IMR-90 (cell line): ENCODE results near the gene PSMB5. TPM values are rescaled to one million over a fixed set of nuclear protein-coding genes. Genes with fewer than 3 reads are reported as not detected.

Source experiments
- ATAC-seq: fragments of 200-7000 bp; cut with Tn5 transposase; 2 replicates; pipeline ENCODE4 v1.9.1; 2020; ENCODE audit warnings: low read depth, mild to moderate bottlenecking, moderate library complexity
- BruUV-seq: library from RNA; stranded (reverse); fragments of 400-500 nt; replicated peaks from 2 replicates; lab custom pipeline; 2021; lab: Mats Ljungman, UMichigan
- CTCF ChIA-PET: fragments of 300-600 bp; formaldehyde crosslinking; extraction: SDS; loops from one replicate; lab custom pipeline; 2021; ENCODE audit warnings: antibody characterized with exemption; lab: Yijun Ruan, JAX
- POLR2A ChIA-PET: fragments of 300-600 bp; sonication (Branson Sonifier 250); formaldehyde crosslinking; loops from one replicate; lab custom pipeline; 2022; ENCODE audit warnings: antibody characterized with exemption; ENCODE audit not compliant: unreplicated experiment; lab: Charles Lee
- DNase-seq: peaks from one replicate; pipeline ENCODE4 v3.0.0; 2013
- H2AFZ ChIP-seq: replicated peaks from 2 replicates; pipeline ENCODE3; 2013; ENCODE audit warnings: low read length, mild to moderate bottlenecking; ENCODE audit not compliant: poor library complexity
- H2AK5ac ChIP-seq: 2 replicates; pipeline ENCODE4 v1.6.1; 2013; ENCODE audit warnings: low read depth, low read length, inconsistent platforms
- H2AK9ac ChIP-seq: replicated peaks from 2 replicates; pipeline ENCODE3; 2013; ENCODE audit warnings: mild to moderate bottlenecking, low read depth, low read length, moderate library complexity; ENCODE audit not compliant: poor library complexity
- H2BK120ac ChIP-seq: 2 replicates; pipeline ENCODE4 v1.6.1; 2013; ENCODE audit warnings: low read depth, low read length, inconsistent platforms
- H2BK15ac ChIP-seq: 3 replicates; pipeline ENCODE4 v1.6.1; 2013; ENCODE audit warnings: low read depth, low read length, inconsistent platforms
- H2BK20ac ChIP-seq: 2 replicates; pipeline ENCODE4 v1.6.1; 2013; ENCODE audit warnings: low read depth, mild to moderate bottlenecking, inconsistent platforms, low read length, moderate library complexity
- H2BK5ac ChIP-seq: 2 replicates; pipeline ENCODE4 v1.6.1; 2013; ENCODE audit warnings: mild to moderate bottlenecking, low read depth, low read length, inconsistent platforms; ENCODE audit not compliant: poor library complexity, severe bottlenecking
- H3K14ac ChIP-seq: replicated peaks from 2 replicates; pipeline ENCODE4 v1.6.1; 2013; ENCODE audit warnings: low read depth, low read length, inconsistent platforms
- H3K18ac ChIP-seq: 2 replicates; pipeline ENCODE4 v1.6.1; 2013; ENCODE audit warnings: low read depth, low read length, control low read depth
- H3K23ac ChIP-seq: 2 replicates; pipeline ENCODE4 v1.6.1; 2013; ENCODE audit warnings: low read depth, low read length, inconsistent platforms
- H3K27ac ChIP-seq: 2 replicates; pipeline ENCODE4 v1.5.1; 2013; ENCODE audit warnings: mild to moderate bottlenecking, control low read depth, low read length; ENCODE audit not compliant: insufficient read depth
- H3K27me3 ChIP-seq: 2 replicates; pipeline ENCODE4 v1.6.1; 2013; ENCODE audit warnings: low read length; ENCODE audit not compliant: control insufficient read depth, insufficient read depth
- H3K36me3 ChIP-seq: 2 replicates; pipeline ENCODE4 v1.6.1; 2013; ENCODE audit warnings: low read length, mixed read lengths; ENCODE audit not compliant: control insufficient read depth, insufficient read depth
- H3K4ac ChIP-seq: 2 replicates; pipeline ENCODE4 v1.6.1; 2013; ENCODE audit warnings: low read depth, low read length, inconsistent platforms
- H3K4me1 ChIP-seq: 2 replicates; pipeline ENCODE4 v1.6.1; 2013; ENCODE audit warnings: low read length, mixed read lengths; ENCODE audit not compliant: control insufficient read depth, insufficient read depth
- H3K4me2 ChIP-seq: 2 replicates; pipeline ENCODE4 v1.6.1; 2013; ENCODE audit warnings: low read depth, mild to moderate bottlenecking, control low read depth, low read length, moderate library complexity
- H3K4me3 ChIP-seq: 2 replicates; pipeline ENCODE4 v1.5.1; 2013; ENCODE audit warnings: low read depth, mild to moderate bottlenecking, control low read depth, low read length, moderate library complexity; ENCODE audit not compliant: insufficient read depth
- H3K56ac ChIP-seq: 2 replicates; pipeline ENCODE4 v1.6.1; 2013; ENCODE audit warnings: low read length, inconsistent platforms; ENCODE audit not compliant: insufficient read depth; ENCODE audit errors: extremely low read depth
- H3K79me1 ChIP-seq, 2 experiments: 2 replicates each; pipeline ENCODE4 v1.6.1; 2013; ENCODE audit warnings: low read length in 2 of 2, inconsistent platforms in 1 of 2, low read depth in 1 of 2
- H3K9ac ChIP-seq: 2 replicates; pipeline ENCODE4 v1.6.1; 2013; ENCODE audit warnings: low read depth, low read length, control low read depth
- H3K9me1 ChIP-seq: 2 replicates; pipeline ENCODE4 v1.6.1; 2013; ENCODE audit warnings: low read length, inconsistent platforms; ENCODE audit not compliant: insufficient read depth
- H3K9me3 ChIP-seq: 2 replicates; pipeline ENCODE4 v1.6.1; 2013; ENCODE audit warnings: low read length; ENCODE audit not compliant: control insufficient read depth, insufficient read depth
- H4K20me1 ChIP-seq: 2 replicates; pipeline ENCODE4 v1.6.1; 2013; ENCODE audit warnings: low read length, inconsistent platforms; ENCODE audit not compliant: insufficient read depth
- H4K5ac ChIP-seq: 2 replicates; pipeline ENCODE4 v1.6.1; 2013; ENCODE audit warnings: mild to moderate bottlenecking, low read depth, low read length, control low read depth
- H4K8ac ChIP-seq, 2 experiments: 2 replicates each; pipeline ENCODE4 v1.6.1; 2013; ENCODE audit warnings: low read depth in 2 of 2, low read length in 2 of 2, control low read depth in 1 of 2, inconsistent platforms in 1 of 2
- H4K91ac ChIP-seq: 2 replicates; pipeline ENCODE4 v1.6.1; 2013; ENCODE audit warnings: low read depth, low read length, inconsistent platforms; ENCODE audit not compliant: insufficient read depth
- BHLHE40 ChIP-seq: fragments of 150-350 bp; IDR thresholded peaks from 2 replicates; pipeline ENCODE4 v1.6.1; 2016; ENCODE audit warnings: mild to moderate bottlenecking, low read depth, low read length
- CEBPB ChIP-seq: IDR thresholded peaks from 2 replicates; pipeline ENCODE4 v1.6.1; 2012; ENCODE audit warnings: low read depth, low read length, improper control_type of control experiment
- CHD1 ChIP-seq: IDR thresholded peaks from 2 replicates; pipeline ENCODE4 v1.6.1; 2012; ENCODE audit warnings: low read depth, low read length, improper control_type of control experiment
- ELK1 ChIP-seq: fragments of 150-350 bp; IDR thresholded peaks from 2 replicates; pipeline ENCODE4 v1.6.1; 2016; ENCODE audit warnings: low read depth, mild to moderate bottlenecking, low read length, moderate library complexity, borderline replicate concordance
- FOS ChIP-seq: fragments of 150-350 bp; IDR thresholded peaks from 2 replicates; pipeline ENCODE4 v1.6.1; 2016; ENCODE audit warnings: low read depth, low read length
- MAZ ChIP-seq: IDR thresholded peaks from 2 replicates; pipeline ENCODE4 v1.6.1; 2012; ENCODE audit warnings: low read depth, mild to moderate bottlenecking, low read length, improper control_type of control experiment, moderate library complexity, borderline replicate concordance
- MXI1 ChIP-seq: IDR thresholded peaks from 2 replicates; pipeline ENCODE4 v1.6.1; 2012; ENCODE audit warnings: low read depth, mild to moderate bottlenecking, low read length, moderate library complexity, borderline replicate concordance
- POLR2A ChIP-seq: IDR thresholded peaks from 2 replicates; pipeline ENCODE4 v1.6.1; 2012; ENCODE audit warnings: mild to moderate bottlenecking, low read depth, low read length
- RCOR1 ChIP-seq: IDR thresholded peaks from 2 replicates; pipeline ENCODE4 v1.6.1; 2012; ENCODE audit warnings: mild to moderate bottlenecking, low read length, improper control_type of control experiment; ENCODE audit not compliant: insufficient replicate concordance
- RFX5 ChIP-seq: IDR thresholded peaks from 2 replicates; pipeline ENCODE4 v1.8.0; 2012; ENCODE audit warnings: low read depth, mild to moderate bottlenecking, low read length, moderate library complexity
- SMC3 ChIP-seq: fragments of 150-350 bp; IDR thresholded peaks from 2 replicates; pipeline ENCODE4 v1.6.1; 2016; ENCODE audit warnings: low read depth, mild to moderate bottlenecking, antibody characterized with exemption, low read length, moderate library complexity
- USF2 ChIP-seq: fragments of 150-350 bp; IDR thresholded peaks from 2 replicates; pipeline ENCODE4 v1.6.1; 2017; ENCODE audit warnings: mild to moderate bottlenecking, antibody characterized with exemption, low read length, low read depth
- WGBS, 2 experiments: methylation state at CpG; one replicate each; pipeline versions ENCODE4 v1.1.5 to v1.1.7; 2013; ENCODE audit warnings: missing lambda C conversion rate in 2 of 2; ENCODE audit not compliant: insufficient read length in 1 of 2; ENCODE audit errors: extremely low coverage in 2 of 2; 5-methylcytosine and 5-hydroxymethylcytosine counted together
- dilution Hi-C: fragments of 300-500 bp; cut with HindIII; formaldehyde crosslinking; loops from one replicate; pipeline ENCODE4 v1.14.3; 2018; ENCODE audit warnings: low sequenced_read_pairs; ENCODE audit not compliant: unreplicated experiment
- in situ Hi-C: fragments of 300-500 bp; cut with MboI; formaldehyde crosslinking; loops from 3 replicates; pipeline ENCODE4 v1.14.3; 2019; ENCODE audit warnings: low sequenced_read_pairs, inconsistent platforms, mixed read lengths
- intact Hi-C: fragments of 100-400 bp; cut with micrococcal nuclease; formaldehyde crosslinking; loops from 2 replicates; pipeline ENCODE4 v1.10.0; 2022
- polyA plus RNA-seq, 3 experiments: library from polyadenylated mRNA; depleted of rRNA; stranded (reverse); fragments of >200 nt; gene quantifications; 2 replicates each; pipeline ENCODE4 v1.2.3, GENCODE V29; 2012; ENCODE audit warnings: low replicate concordance in 1 of 3
- total RNA-seq: library from RNA; depleted of rRNA; stranded (reverse); fragments of >200 nt; gene quantifications from 2 replicates; pipeline ENCODE4 v1.2.3, GENCODE V29; 2012

PSMB5 gene
- total and polyA plus RNA-seq, 2 of the 4 experiments (the other 2 are of a cell fraction) = 310 to 321 TPM

GRCh38 chr14:23033251-23033727, 1.4 kb downstream of the PSMB5 start:
- 100% methylated on average over 4 of the region's 10 CpGs; no CpG with 5 or more reads in 1 of the 2 experiments for WGBS, 2 experiments
- H2AK9ac ChIP-seq = no peak overlapping the region
- POLR2A ChIA-PET = interaction anchor here (0.7 kb wide), 1 partner anchor 248 kb away, joined by 3 read pairs; no protein-coding TSS in a partner anchor

More at GRCh38 chr14:23033251-23033727, 1.4 kb downstream of the PSMB5 start:
- no peak overlapping the region for H2BK5ac ChIP-seq
- no peak overlapping the region for H4K8ac ChIP-seq
- peaks cover 26 to 45% of the 10 kb centered on the region in 2 experiments for H3K79me1 ChIP-seq
- dilution Hi-C loops = no loop called here
- H3K23ac ChIP-seq = no peak overlapping the region
- no peak for TF ChIP-seq RFX5
- TF ChIP-seq BHLHE40 = no peak
- TF ChIP-seq SMC3 = no peak
- TF ChIP-seq ELK1 = no peak
- no peak for TF ChIP-seq FOS
- TF ChIP-seq MXI1 = no peak
- no peak for TF ChIP-seq CHD1
- no peak for TF ChIP-seq MAZ
- no peak for TF ChIP-seq USF2
- TF ChIP-seq POLR2A = no peak
- TF ChIP-seq RCOR1 = no peak
- no peak for TF ChIP-seq CEBPB
- H3K27me3 ChIP-seq = no peaks in the 10 kb centered on the region
- DNase-seq (no peak), ATAC-seq (no peak)
- H3K27ac ChIP-seq = no peak overlapping the region
- H2BK20ac ChIP-seq = no peak overlapping the region
- H4K91ac ChIP-seq = no peak overlapping the region
- peaks cover 13% of the 10 kb centered on the region for H3K36me3 ChIP-seq
- H3K4me2 ChIP-seq = peak overlapping the region; percentile 10; the same call in 1 of the 2 replicates
- peaks cover 5% of the 10 kb centered on the region; the same call in 1 of the 2 replicates for H3K9me1 ChIP-seq
- no peaks in the 10 kb centered on the region for H3K9me3 ChIP-seq
- no peak overlapping the region for H3K4ac ChIP-seq
- H3K14ac ChIP-seq = no peak overlapping the region
- CTCF ChIA-PET = interaction anchor here (1.4 kb wide), 1 partner anchor 36 kb away, joined by 4 read pairs; no protein-coding TSS in a partner anchor
- H3K4me1 ChIP-seq = peaks cover 6% of the 10 kb centered on the region
- no TSS peak for BruUV-seq
- H4K20me1 ChIP-seq = peaks cover 6% of the 10 kb centered on the region; the same call in 1 of the 2 replicates
- no peak overlapping the region for H4K5ac ChIP-seq
- no peak overlapping the region for H2BK15ac ChIP-seq
- H3K18ac ChIP-seq = no peak overlapping the region
- no peak overlapping the region for H3K9ac ChIP-seq
- no peak overlapping the region for H3K56ac ChIP-seq
- peak overlapping the region; percentile 70; the same call in 1 of the 2 replicates for H3K4me3 ChIP-seq
- H2BK120ac ChIP-seq = no peak overlapping the region
- H2AFZ ChIP-seq = no peak overlapping the region
- in situ Hi-C loops = no loop called here
- intact Hi-C loops = no loop called here
- no peak overlapping the region for H2AK5ac ChIP-seq
